Neural cell (in vitro differentiated cells): ENCODE data around the gene MTRR. TPM values are rescaled to one million over a fixed set of nuclear protein-coding genes. Genes with fewer than 3 reads are reported as not detected.

Experiments
- H2AFZ ChIP-seq: fragments of 200-600, 300-800 bp; sonication (generic), shearing (Covaris generic); 2 replicates; pipeline ENCODE4 v1.6.0; 2014; ENCODE audit warnings: low read depth, mild to moderate bottlenecking, antibody characterized with exemption, low read length, moderate library complexity
- H3F3A ChIP-seq: fragments of 200-600 bp; shearing (Covaris generic); 2 replicates; pipeline ENCODE4 v1.6.1; 2016; ENCODE audit warnings: mild to moderate bottlenecking, moderate library complexity, mixed read lengths, antibody characterized with exemption, low read length; ENCODE audit not compliant: insufficient read depth, poor library complexity, severe bottlenecking
- H3K27ac ChIP-seq: fragments of 200-600, 300-800 bp; sonication (generic), shearing (Covaris generic); 2 replicates; pipeline ENCODE4 v1.5.1; 2014; ENCODE audit warnings: mild to moderate bottlenecking, low read length, moderate library complexity
- H3K27me3 ChIP-seq: fragments of 300-800, 200-600 bp; sonication (generic), shearing (Covaris generic); 2 replicates; pipeline ENCODE4 v1.6.0; 2014; ENCODE audit warnings: mild to moderate bottlenecking, low read depth, low read length, moderate library complexity; ENCODE audit not compliant: insufficient read depth
- H3K36me3 ChIP-seq: fragments of 300-800, 200-600 bp; sonication (generic), shearing (Covaris generic); 2 replicates; pipeline ENCODE4 v1.5.1; 2014; ENCODE audit warnings: mild to moderate bottlenecking, antibody characterized with exemption, low read length, moderate library complexity; ENCODE audit not compliant: insufficient read depth
- H3K4me2 ChIP-seq: fragments of 300-800, 200-600 bp; sonication (generic), shearing (Covaris generic); 2 replicates; pipeline ENCODE4 v1.6.0; 2014; ENCODE audit warnings: mild to moderate bottlenecking, low read length
- H3K4me3 ChIP-seq: fragments of 300-800, 200-600 bp; sonication (generic), shearing (Covaris generic); 2 replicates; pipeline ENCODE4 v1.5.1; 2014; ENCODE audit warnings: mild to moderate bottlenecking, low read length, moderate library complexity
- H3K79me2 ChIP-seq: fragments of 200-600 bp; shearing (Covaris generic); replicated peaks from 2 replicates; pipeline ENCODE4 v1.6.0; 2014; ENCODE audit warnings: mild to moderate bottlenecking, low read length, moderate library complexity; ENCODE audit not compliant: insufficient read depth
- H3K9ac ChIP-seq: fragments of 300-800, 200-600 bp; sonication (generic), shearing (Covaris generic); 2 replicates; pipeline ENCODE4 v1.6.1; 2016; ENCODE audit warnings: mild to moderate bottlenecking, low read length, mixed read lengths
- H3K9me2 ChIP-seq: fragments of 200-600 bp; shearing (Covaris generic); 2 replicates; pipeline ENCODE4 v1.6.1; 2016; ENCODE audit warnings: mild to moderate bottlenecking, low read length, mixed read lengths; ENCODE audit not compliant: insufficient read depth
- H3K9me3 ChIP-seq: fragments of 200-600, 300-800 bp; sonication (generic), shearing (Covaris generic); 2 replicates; pipeline ENCODE4 v1.6.1; 2016; ENCODE audit warnings: mild to moderate bottlenecking, mixed run types, low read length, moderate library complexity, mixed read lengths
- H4K20me1 ChIP-seq: fragments of 200-600 bp; shearing (Covaris generic); 2 replicates; pipeline ENCODE4 v1.6.1; 2016; ENCODE audit warnings: mild to moderate bottlenecking, mixed run types; ENCODE audit not compliant: insufficient read depth
- CTCF ChIP-seq: fragments of 450-650 bp; IDR thresholded peaks from 2 replicates; pipeline ENCODE4 v1.5.1; 2014; ENCODE audit warnings: antibody characterized with exemption, mild to moderate bottlenecking, moderate library complexity; ENCODE audit not compliant: poor library complexity, severe bottlenecking
- EP300 ChIP-seq: fragments of 450-650 bp; conservative IDR thresholded peaks from 2 replicates; pipeline ENCODE4 v1.6.1; 2014; ENCODE audit warnings: antibody characterized with exemption, mild to moderate bottlenecking, moderate library complexity; ENCODE audit not compliant: poor library complexity, severe bottlenecking
- EZH2 ChIP-seq: fragments of 200-600, 300-800 bp; shearing (Covaris generic), sonication (generic); IDR thresholded peaks from 2 replicates; pipeline ENCODE4 v1.6.1; 2014; ENCODE audit warnings: antibody characterized with exemption, low read length, borderline replicate concordance, mild to moderate bottlenecking; ENCODE audit not compliant: insufficient read depth, poor library complexity, severe bottlenecking
- MXI1 ChIP-seq: fragments of 450-650 bp; conservative IDR thresholded peaks from 2 replicates; pipeline ENCODE4 v1.6.1; 2014; ENCODE audit warnings: antibody characterized with exemption, mild to moderate bottlenecking; ENCODE audit not compliant: poor library complexity, severe bottlenecking
- POLR2AphosphoS5 ChIP-seq: IDR thresholded peaks from 2 replicates; pipeline ENCODE4 v1.6.1; 2012
- RAD21 ChIP-seq: fragments of 450-650 bp; conservative IDR thresholded peaks from 2 replicates; pipeline ENCODE4 v1.6.1; 2014; ENCODE audit warnings: antibody characterized with exemption, mild to moderate bottlenecking, moderate library complexity
- REST ChIP-seq: IDR thresholded peaks from 2 replicates; pipeline ENCODE4 v1.6.1; 2012; ENCODE audit warnings: borderline replicate concordance
- SMC3 ChIP-seq: fragments of 450-650 bp; conservative IDR thresholded peaks from 2 replicates; pipeline ENCODE4 v1.6.1; 2014; ENCODE audit warnings: antibody characterized with exemption, mild to moderate bottlenecking, moderate library complexity; ENCODE audit not compliant: poor library complexity
- TAF1 ChIP-seq: IDR thresholded peaks from 2 replicates; pipeline ENCODE4 v1.6.1; 2012; ENCODE audit warnings: low read depth
- polyA plus RNA-seq: library from polyadenylated mRNA; depleted of rRNA; stranded (reverse); fragments of >200 nt; gene quantifications from 2 replicates; pipeline ENCODE4 v1.2.3, GENCODE V29; 2014

Gene MTRR
- polyA plus RNA-seq, 1 donor from 2014 or later, result 34.1 TPM

GRCh38 chr5:7868427-7868772 lies 548 bp upstream of the MTRR start:
- no peaks in the 10 kb centered on the region for H3K27me3 ChIP-seq
- no peaks in the 10 kb centered on the region for H3K9me2 ChIP-seq
- H3K27ac ChIP-seq, result peak overlapping the region; percentile 31
- TF ChIP-seq REST (no peak), POLR2AphosphoS5 (no peak), SMC3 (no peak), CTCF (no peak), EZH2 (no peak), RAD21 (no peak), MXI1 (no peak), EP300 (no peak), TAF1 (no peak)
- H4K20me1 ChIP-seq, result no peaks in the 10 kb centered on the region
- H3K4me2 ChIP-seq, result peak overlapping the region; percentile 14
- no peaks in the 10 kb centered on the region for H3F3A ChIP-seq
- H3K36me3 ChIP-seq, result no peaks in the 10 kb centered on the region
- peak overlapping the region; percentile 91 for H3K4me3 ChIP-seq
- no peaks in the 10 kb centered on the region for H3K9me3 ChIP-seq
- H3K79me2 ChIP-seq, result peaks cover 29% of the 10 kb centered on the region
- peak overlapping the region; percentile 75 for H3K9ac ChIP-seq
- peak overlapping the region; percentile 75 for H2AFZ ChIP-seq

- Histone ChIP-seq H3K4me3 (peak overlapping the region; percentile 91), H3K27ac (peak overlapping the region; percentile 24), H3K9me2 (no peaks in the 10 kb centered on the region), H3K79me2 (peaks cover 29% of the 10 kb centered on the region), H3K9ac (peak overlapping the region; percentile 75), H3K4me2 (peak overlapping the region; percentile 94), H3K27me3 (no peaks in the 10 kb centered on the region), H3K36me3 (no peaks in the 10 kb centered on the region), H2AFZ (no peak overlapping the region), H3K9me3 (no peaks in the 10 kb centered on the region), H3F3A (no peaks in the 10 kb centered on the region), H4K20me1 (no peaks in the 10 kb centered on the region)
- no peak for TF ChIP-seq RAD21
- TF ChIP-seq CTCF, result no peak
- no peak for TF ChIP-seq TAF1
- TF ChIP-seq EZH2, result no peak
- TF ChIP-seq SMC3, result no peak
- no peak for TF ChIP-seq MXI1
- no peak for TF ChIP-seq REST
- no peak for TF ChIP-seq POLR2AphosphoS5
- no peak for TF ChIP-seq EP300
Measured at GRCh38 chr5:7869474-7870136, 657 bp downstream of the MTRR start.
